GM18517 (cell line): ENCODE results near the gene ALOX5AP.
A peak's percentile ranks its signal among the peaks of the same experiment; 100 is the strongest.

Experiments used
- ATAC-seq: cut with Tn5 transposase; IDR thresholded peaks from one replicate; pipeline ENCODE4 v1.9.1; 2021; ENCODE audit warnings: mild to moderate bottlenecking, moderate library complexity; ENCODE audit not compliant: unreplicated experiment

The ALOX5AP gene

DNA sequence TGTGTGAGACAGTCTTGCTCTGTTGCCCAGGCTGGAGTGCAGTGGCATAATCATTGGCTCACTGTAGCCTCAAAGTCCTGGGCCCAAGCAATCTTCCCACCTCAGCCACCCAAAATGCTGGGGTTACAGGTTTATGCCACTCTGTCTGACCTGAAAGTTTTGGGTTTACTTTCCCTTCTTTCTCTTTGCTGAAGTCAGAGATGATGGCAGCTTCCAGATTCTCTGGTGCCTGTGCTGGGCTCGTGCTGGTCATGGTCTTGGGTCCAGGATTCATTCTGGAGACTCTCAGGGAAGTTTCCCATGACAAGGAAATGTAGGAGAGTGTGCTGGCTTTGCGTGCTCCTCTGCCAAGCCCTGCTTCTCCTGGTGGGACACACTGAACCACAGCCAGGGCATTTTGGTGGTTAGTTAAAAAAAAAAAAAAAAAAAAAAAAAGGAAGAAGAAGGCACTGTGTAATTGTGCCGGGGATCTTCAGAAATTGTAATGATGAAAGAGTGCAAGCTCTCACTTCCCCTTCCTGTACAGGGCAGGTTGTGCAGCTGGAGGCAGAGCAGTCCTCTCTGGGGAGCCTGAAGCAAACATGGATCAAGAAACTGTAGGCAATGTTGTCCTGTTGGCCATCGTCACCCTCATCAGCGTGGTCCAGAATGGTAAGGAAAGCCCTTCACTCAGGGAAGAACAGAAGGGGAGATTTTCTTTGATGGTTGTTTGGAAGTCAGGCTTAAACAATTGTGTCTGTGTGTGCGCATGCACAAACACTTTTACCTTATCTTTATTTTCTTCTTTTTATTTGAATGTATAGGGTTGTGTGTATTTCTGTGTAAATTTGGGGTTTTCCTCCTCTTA lies at the start of gene ALOX5AP:
Gene ALOX5AP (plus strand): TSS at position 519 of the 847 bp plus-strand sequence. CDS start 63 bp downstream, at position 582.
- ATAC-seq = peak; percentile 79

DNA sequence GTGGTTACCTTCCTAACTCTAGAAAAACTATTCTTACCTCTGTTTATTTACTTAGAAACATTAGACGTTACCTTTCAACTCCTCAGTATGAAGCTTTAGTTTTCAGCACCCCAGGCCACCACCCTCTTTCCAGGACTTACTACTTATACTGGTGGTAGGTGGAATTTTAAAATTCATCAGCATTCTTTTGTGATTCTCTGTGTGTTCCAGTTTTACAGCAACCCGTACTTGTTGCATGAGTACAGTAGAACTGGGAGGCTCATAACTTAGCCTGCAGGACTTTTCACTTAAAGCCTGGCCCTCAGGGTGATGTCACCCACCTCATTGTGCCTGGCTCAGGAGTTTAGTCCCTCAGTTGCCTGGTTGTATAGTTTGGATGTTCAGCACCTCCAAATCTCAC lies 49.4 kb upstream of the ALOX5AP start:
- no peak for ATAC-seq

DNA sequence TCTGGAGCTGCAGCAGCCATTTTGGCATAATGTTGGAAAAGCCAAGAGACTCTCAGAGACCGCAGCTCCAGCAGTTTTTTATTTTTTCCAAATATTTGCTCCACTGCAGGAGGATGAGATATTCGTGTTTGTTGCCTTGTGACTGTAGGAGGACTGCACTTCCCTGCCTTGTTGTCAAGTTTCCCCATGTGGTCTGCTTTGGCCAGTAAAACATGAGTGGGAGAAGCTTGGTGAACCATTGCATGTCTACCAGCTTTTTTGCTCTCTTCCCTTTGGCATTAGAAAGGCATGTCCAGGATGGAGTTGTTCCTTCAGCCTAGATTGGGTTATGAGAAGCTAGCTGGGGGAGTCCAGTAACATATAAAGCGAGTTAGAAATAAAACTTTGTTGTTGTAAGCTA lies 47.7 kb upstream of the ALOX5AP start:
- no peak for ATAC-seq

DNA sequence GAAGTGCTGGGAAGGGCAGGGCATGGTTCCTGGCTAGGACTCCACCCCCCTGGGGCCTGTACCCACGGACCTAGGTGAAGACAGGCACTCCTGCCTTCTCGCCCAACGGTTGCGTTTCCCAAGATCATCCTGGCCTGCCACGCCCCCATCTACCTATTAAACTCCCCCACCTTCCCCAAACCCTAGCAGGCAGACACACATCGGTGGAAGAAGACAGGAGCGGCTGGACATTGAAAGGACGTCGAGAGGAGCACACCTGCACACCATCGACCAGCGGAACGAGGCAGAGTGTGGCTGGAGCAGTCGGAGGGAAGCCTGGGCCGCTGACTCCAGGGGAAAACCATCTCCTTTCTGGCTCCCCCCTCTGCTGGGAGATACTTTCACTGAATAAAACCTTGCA lies 45.6 kb upstream of the ALOX5AP start:
- ATAC-seq = no peak

DNA sequence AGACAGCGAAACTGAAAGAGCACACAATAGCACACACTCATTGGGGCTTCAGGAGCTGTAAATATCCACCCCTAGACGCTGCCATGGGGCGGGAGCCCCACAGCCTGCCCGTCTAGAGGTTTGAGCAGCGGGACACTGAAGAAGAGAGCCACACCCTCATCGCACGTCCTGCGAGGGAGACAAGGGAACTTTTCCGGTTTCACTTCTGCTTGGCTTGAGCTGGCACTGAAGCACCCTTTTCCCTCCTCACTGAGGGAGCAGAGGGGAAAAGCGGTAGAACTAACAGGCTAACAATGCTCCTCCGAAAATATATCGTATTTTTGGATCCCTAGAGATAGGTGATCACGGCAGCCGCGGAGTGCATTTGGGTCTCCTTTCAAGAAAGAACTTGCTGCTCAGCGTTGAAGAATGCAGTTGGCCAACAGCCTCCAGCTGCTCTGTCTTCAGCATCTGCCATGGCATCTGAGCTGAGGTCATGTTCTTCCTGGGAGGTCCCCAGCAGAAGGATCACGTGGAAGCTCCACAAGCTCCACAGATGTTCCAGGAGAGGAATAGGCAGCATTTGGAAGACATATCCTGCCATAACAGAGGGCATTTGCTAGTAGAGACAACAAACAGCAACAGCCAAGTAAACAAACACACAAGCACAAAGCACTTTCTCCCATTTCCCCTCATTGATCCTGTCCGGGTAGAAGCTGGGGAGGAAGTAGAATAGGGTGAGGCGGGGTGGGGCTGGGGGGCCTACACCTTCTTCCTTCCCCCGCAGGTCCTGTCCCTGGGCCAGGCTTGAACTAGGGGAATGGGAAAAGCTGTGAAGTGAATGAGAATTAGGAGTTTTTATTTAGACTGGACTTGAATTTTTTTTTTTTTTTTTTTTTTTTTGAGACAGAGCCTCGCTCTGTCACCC lies 44.8 kb upstream of the ALOX5AP start:
- ATAC-seq = peak; percentile 84

DNA sequence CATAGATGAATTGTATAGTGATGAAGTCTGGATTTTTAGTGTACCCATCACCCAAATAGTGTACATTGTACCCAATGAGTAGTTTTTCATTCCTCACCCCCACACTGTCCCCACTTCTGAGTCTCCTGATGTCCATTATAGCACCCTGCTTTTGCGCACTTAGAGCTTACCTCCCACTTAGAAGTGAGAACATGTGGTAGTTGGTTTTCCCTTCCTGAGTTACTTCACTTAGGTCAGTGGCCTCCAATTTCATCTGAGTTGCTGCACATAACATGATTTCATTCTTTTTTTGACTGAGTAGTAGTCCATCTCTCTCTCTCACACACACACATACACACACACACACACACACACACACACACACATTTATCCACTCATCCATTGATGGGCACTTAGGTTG lies 43.2 kb upstream of the ALOX5AP start:
- ATAC-seq = no peak

DNA sequence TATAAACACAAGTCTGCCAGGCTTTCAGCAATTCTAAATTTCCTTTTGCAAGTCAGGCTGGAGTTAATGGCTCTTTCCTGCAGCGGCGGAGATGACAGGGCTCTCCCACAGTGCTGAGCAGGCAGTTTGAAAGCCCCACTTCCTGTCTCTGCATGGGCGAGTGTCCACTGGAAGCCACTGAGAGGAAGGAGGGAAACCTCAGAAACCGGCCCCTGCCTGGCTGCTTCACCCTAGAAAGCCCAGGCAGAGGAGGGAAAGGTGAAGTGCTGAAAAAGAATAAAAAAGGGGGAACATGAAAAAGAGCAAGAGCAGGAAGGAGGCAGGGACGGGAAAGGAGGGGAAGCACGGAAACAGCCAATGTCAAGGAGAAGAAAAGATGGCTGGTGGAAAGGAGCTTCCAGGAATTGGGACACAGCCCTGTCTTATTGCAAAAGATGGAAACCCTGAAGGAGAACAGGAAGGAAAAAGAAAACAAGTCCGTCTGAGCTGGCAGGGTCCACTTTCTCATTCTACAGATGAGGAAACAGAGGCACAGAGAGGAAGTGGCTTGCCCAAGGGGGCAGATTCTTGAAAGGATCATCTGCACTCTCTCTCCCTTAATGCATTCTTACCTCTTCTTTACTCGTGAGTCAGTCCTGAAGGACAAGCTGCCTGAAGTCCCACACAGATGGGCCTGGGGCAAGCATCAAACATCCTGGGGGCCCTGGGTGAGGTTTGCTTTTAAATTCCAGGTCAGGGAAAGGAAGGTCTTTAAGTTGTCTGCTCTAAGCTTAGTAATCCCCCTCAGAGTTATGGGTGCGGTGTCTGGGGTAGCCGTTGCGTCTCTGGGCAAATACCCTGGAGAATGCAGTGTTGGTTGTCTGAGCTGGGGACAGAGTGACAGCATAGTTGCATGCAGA lies 38.8 kb upstream of the ALOX5AP start:
- ATAC-seq = no peak

DNA sequence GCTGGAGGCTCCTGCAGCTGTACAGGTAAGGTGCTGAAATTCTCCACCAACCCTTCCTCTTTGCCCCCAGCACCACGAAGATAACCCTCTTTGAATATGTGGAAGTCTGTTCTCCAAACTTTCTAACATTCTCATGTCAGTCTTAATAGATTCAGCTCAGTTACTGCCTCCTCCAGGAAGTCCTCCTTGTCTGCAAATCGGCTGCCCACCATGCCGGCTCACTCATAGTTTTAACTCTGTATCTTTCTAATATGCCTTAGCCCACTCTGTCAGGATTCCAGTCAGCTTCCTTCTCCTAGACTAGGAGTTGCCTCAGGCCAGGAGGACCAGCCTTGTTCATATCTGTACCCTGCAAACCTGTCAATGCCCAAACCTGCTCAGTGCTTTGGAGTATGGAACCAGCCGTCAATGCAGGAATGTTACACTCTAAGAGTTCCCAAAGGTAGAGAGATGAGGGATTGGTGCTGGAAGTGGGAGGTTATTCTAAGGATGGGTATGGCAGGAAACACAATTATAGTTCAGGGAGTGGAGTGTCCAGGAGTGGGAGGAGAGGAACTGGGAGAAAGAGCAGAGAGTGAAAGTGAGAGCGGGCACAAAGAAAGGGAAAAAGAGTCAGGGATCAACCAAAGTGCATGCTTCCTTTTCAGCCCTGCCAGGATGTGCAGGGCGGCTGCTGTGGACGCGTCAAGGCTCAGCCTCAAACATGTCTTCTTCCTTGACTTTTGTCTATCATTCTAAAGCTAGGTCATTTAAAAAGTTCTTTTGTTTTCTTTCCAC lies 38.0 kb upstream of the ALOX5AP start:
- no peak for ATAC-seq

DNA sequence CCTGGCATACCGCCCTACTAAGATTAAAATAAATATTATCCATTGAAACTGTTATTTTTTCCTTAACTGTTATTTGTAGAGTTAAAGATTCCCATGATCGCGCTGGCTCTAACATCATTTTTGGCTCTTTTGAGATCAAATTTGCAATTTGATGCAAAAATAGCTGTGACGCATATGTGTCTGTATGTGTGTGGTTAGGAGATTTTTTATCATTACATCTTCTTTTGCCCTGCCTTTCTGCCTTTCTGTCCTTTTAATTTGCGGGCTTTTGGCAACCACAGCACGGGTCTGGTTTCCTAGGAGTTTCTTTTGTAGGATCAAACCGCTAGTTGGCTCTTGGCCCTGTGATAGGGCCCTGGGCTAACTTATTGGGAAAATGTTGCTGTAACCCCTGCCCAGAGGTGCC lies 37.3 kb upstream of the ALOX5AP start:
- ATAC-seq = no peak

DNA sequence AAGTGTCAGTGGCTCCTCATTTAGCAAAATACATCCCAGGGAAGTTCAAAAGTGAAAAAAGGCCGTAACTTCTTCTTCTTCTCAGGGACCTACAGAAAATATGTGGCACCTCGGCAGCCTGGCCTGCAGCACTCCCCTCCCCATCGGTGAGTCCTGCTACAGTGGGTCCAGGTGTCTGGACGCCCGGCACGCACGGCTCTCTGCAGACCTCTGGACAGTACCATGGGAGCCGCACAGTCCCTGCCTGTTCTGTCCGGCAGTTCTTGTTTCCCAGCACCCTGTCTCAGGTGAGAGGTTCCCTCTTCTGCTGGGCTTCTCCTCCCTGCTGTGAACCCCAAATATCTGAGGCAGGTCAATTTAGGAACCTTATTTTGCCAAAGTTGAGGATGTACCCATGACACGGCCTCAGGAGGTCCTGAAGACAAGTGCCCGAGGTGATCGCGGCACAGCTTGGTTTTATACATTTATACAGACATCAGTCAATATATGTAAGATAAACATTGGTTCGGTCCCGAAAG lies 36.8 kb upstream of the ALOX5AP start:
- ATAC-seq = no peak

DNA sequence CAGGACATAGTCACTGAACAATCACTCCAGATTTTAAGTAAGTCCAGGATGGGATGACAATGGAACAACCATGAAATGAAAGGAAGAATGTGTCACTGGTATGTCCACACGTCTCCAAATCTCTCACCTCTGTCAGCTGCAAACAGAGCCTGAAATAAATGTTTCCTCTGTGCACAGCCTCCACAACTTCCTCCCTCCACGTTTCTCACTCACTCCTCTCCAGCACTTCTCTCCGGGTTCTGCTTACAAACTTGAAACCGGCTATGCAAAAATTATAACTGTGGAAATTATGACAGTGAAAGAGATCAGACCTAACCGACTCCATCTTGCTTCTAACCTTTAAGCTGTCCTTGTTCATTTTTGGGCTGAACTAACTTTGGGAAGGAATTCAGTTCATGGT lies 35.0 kb upstream of the ALOX5AP start:
- ATAC-seq = no peak

DNA sequence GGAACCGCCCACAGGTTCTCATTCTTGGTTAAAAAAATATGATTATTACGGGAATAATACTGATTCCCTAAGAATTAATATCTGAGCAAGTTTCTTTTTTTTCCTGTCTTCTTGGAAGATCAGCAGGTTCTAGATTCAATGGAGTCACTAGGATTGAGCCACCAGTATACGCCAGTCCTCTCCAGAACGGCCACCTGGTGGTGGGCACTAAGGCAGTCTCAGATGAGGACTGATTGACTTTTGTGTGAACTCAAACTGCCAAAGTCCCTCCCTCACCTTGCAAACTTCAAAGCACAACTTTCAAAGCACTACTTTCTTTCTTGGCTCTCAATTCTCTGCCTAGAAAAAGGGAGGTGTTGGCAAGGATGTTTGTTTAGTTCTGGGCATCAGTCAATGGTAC lies 33.3 kb upstream of the ALOX5AP start:
- no peak for ATAC-seq

DNA sequence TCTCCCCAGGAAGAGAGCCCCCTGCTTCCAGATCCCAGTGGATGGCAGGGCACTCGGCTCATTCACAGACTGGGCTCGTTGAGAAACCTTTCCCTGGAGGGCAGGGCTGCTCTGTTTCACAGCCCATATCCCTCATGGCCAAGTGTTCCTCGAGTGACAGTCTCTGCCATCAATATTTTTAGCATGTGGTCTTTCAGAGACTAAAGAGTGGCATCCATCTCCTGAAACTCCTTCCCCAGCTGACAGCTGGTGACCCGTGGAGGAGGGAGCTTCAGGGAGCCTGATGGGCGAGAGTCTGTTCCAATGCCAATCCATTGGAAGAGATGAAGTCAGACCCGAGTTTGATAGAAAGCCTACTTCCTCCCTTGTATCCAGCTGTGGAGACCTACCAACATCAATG lies 30.7 kb upstream of the ALOX5AP start:
- ATAC-seq = no peak

DNA sequence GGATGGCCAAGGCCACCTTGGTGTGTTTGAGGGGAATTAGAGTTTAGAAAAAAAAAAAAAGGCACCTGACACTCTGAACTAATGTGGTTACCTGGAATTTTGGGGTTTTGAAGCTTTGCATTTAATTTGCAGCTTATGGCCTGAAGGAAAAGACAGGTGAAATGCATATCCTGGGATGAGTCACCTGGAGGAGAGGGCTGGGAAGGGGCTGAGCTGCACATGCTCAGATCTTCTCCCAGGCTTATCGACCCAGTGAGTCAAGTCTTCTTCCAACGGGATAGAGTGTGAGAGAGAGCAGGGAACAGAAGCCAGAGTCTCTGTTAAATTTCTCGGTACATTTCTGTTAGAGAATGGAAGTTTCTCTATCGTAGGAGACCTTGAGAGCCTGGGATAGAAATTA lies 29.7 kb upstream of the ALOX5AP start:
- no peak for ATAC-seq

DNA sequence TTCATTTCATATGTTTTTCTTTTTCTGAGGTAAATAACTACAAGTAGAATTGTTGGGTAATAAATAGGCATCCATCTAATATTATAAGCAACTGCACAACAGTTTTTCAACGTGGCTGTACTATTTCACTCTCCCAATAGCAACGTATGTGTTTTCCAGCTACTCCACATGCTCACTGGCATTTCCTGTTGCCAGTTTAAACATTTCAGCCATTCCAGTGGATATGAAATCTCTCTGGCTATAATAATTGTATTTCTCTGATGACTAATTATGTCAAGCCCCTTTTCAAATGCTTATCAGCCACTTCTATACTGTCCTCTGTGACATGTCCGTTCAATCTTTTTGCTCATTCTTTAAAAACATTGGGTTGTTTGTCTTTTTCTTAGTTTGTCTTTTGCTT lies 26.8 kb upstream of the ALOX5AP start:
- ATAC-seq = no peak

DNA sequence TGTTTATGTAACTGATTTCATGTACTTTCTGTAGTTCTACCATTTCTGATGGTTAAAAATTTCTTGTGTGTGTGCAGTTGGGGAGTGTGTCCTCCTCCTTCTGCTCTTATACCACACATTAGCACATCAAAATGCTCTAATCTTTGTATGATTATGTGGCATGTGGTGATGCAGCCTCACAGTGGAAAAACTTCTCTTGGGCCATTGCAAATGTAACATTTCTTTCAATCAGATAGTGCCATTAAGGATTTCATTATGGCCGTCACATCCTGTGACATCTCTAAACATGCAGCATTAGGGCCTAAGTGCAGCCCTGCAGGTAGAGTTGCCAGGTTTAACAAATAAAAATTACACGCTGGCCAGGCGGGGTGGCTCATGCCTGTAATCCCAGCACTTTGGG lies 24.9 kb upstream of the ALOX5AP start:
- no peak for ATAC-seq

DNA sequence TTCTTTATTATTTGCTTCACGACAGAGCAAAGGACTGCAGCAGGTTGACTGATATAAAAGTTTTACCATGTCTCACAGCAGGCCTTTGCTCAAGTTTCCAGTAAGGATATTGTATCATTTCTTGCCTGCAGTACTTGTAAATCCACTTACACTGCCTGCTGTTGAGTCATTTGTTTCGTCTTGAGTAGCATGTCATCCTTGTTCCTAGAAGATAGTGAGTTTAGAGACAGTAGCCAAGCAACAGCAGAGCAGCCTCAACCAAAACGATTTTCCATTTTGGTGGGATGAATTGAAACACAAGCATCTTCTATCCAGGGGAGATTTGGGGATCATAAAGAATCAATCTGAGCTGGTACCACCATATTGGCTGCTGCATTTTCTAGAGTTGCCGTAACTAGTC lies 24.0 kb upstream of the ALOX5AP start:
- no peak for ATAC-seq

DNA sequence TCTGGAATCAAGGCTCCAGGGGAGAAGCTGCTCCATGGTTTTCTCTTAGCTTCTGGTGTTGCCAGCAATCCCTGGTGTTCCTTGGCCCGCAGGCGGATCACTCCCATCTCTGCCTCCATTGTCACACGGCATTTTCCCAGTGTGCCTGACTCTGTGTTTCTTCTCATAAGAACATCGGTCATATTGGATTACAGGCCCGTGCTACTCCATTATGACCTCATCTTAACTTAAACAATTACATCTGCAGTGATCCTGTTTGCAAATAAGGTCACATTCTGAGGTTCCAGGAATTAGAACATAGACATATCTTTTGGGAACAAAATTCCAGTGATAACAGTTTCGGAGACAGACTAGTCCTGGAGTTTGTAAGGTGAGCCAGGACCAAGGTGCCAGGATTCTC lies 23.5 kb upstream of the ALOX5AP start:
- ATAC-seq = no peak

DNA sequence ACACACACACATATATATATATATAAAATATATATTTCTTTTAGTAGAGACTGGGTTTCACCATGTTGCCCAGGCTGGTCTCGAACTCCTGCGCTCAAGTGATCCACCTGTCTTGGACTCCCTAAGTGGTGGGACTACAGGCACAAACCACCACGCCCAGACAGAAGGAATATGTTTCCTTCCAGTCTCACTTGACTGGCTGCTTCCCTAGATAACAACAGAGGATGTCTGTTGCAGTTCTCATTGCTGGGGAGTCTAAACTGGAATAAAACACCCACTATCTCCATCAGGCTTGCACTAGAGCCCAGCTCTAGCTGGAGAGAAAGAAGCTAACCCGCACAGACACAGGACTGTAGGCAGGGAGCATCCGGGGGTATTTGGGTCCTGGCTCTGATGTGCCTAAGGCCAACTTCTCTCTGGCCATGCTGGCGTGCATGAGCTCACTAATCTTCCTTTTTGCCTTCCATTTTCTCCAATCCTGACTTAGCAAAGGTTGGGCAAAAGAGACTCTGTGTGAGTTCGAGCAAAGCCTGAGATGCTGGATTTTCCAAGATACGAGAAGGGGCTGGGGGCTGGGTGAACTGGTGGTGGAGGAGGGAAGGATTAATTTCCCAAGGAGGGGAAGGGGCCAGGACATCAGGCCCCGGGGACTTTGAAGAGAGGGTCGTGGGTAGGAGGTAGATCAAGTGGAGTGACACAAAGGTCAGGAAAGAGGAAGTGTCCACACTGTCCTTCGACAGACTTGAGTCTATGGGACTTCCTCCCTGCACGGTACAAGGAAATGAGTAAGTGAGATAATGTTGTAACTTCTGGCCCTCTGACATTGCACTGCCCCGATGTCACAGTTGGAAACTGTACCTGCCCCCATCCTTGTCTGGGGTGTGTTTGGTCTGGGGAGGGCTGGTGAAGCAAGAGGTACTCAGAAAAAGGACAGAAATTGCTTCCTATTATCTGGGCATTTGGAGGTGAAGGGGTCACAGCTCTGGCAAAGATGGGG lies 22.5 kb upstream of the ALOX5AP start:
- no peak for ATAC-seq
